ENCODE data around the gene ARHGAP27. TPM values are rescaled to one million over a fixed set of nuclear protein-coding genes. Genes with fewer than 3 reads are reported as not detected.
A peak's percentile ranks its signal among the peaks of the same experiment; 100 is the strongest.

ARHGAP27 gene
- total RNA-seq, 3 donors from 2014 or later (not counting 1 experiment from before 2014, with no cell fraction given): 125 to 141 (median 126) TPM

- intact Hi-C loops (cut with micrococcal nuclease): no loop called here
- Histone ChIP-seq H3K4me1 (ENCODE audit: control insufficient read depth, insufficient read depth, low read length) (peaks cover 17% of the 10 kb centered on the region), H3K27ac (ENCODE audit: low read length) (no peak overlapping the region), H3K9me3 (ENCODE audit: control insufficient read depth, insufficient read depth, low read length) (no peaks in the 10 kb centered on the region), H3K36me3 (ENCODE audit: control insufficient read depth, insufficient read depth, low read length) (no peaks in the 10 kb centered on the region), H3K4me3 (ENCODE audit: low read length) (no peak overlapping the region), H3K27me3 (ENCODE audit: control insufficient read depth, insufficient read depth, low read length) (peaks cover 3% of the 10 kb centered on the region)
- 91% methylated on average over 3 of the region's 6 CpGs for whole genome bisulfite sequencing (ENCODE audit: insufficient coverage)
- Mint-ChIP-seq H3K9me3 (no peaks in the 10 kb centered on the region), H3K4me1 (peaks cover 6 to 10% of the 10 kb centered on the region in 2 donors), H3K4me3 (no peak overlapping the region), H3K27me3 (ENCODE audit: low read depth in 2 of 2) (peaks cover 20 to 30% of the 10 kb centered on the region in 2 donors), H3K27ac (no peak overlapping the region), H3K36me3 (no peaks in the 10 kb centered on the region)
- no peak for ATAC-seq
- DNase-seq: no peak
- no peak for TF ChIP-seq CTCF (IDR thresholded peaks at IDR 0.05)
Observed at GRCh38 chr17:45374501-45374900, 58.2 kb downstream of the ARHGAP27 start.

GRCh38 chr17:45372325-45372869 lies 60.3 kb downstream of the ARHGAP27 start:
- Mint-ChIP-seq H3K27me3 (ENCODE audit: low read depth in 2 of 2) (peaks cover 20 to 30% of the 10 kb centered on the region in 2 donors), H3K27ac (no peak overlapping the region), H3K4me1 (peaks cover 6 to 10% of the 10 kb centered on the region in 2 donors), H3K9me3 (no peaks in the 10 kb centered on the region), H3K36me3 (no peaks in the 10 kb centered on the region), H3K4me3 (no peak overlapping the region)
- ATAC-seq (no peak), DNase-seq (no peak)
- Histone ChIP-seq H3K27ac (ENCODE audit: low read length) (no peak overlapping the region), H3K4me3 (ENCODE audit: low read length) (no peak overlapping the region), H3K4me1 (ENCODE audit: control insufficient read depth, insufficient read depth, low read length) (peaks cover 17% of the 10 kb centered on the region), H3K27me3 (ENCODE audit: control insufficient read depth, insufficient read depth, low read length) (peaks cover 3% of the 10 kb centered on the region), H3K9me3 (ENCODE audit: control insufficient read depth, insufficient read depth, low read length) (no peaks in the 10 kb centered on the region), H3K36me3 (ENCODE audit: control insufficient read depth, insufficient read depth, low read length) (no peaks in the 10 kb centered on the region)
- 91% methylated on average over 8 of the region's 8 CpGs for WGBS (ENCODE audit: insufficient coverage)
- no peak for TF ChIP-seq CTCF (IDR thresholded peaks at IDR 0.05)
- intact Hi-C loops (cut with micrococcal nuclease): no loop called here

DNA sequence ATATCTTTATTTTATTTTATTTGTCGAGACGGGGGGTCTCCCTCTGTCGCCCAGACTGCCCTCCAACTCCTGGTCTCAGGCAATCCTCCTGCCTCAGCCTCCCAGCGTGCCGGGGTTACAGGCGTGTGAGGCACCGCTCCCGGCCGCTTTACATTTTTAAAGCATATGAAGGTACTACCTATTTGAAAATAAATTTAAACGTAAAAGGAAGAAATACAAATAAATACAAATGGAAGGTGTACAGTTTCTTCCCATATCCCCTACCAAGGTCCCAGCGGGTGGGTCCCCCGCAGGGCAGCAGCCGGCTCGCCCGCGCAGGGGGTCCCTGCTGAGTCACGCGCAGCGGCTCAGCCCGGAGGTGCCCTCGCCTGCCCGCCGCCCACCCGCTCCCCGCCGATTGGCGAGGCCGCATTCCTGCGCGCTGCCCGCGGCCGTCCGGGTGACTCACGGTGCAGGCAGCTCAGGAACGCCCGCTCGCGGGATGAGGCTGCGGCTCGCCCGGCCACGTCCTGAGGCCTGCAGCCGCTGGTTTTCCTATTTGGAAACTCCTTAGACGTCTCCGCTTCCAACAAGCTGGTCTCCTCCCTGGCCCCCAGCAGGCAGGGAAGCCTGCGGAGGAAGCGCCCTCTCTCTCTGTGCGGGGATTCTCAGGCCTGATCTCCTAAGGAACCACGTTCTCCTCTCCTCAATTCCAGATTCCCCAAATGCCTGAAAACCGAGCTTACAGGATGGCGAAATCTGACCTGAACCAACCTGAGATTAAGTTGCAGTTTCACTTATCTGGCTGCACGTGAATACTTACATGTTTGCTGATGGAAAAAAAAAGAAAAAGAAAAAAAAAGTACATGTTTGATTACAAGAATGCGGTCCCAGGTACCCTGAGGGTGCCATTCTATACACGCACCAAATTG lies 61.0 kb downstream of the ARHGAP27 start:
- TF ChIP-seq CTCF (IDR thresholded peaks at IDR 0.05): no peak
- Histone ChIP-seq H3K27me3 (ENCODE audit: control insufficient read depth, insufficient read depth, low read length) (peaks cover 3% of the 10 kb centered on the region), H3K36me3 (ENCODE audit: control insufficient read depth, insufficient read depth, low read length) (no peaks in the 10 kb centered on the region), H3K27ac (ENCODE audit: low read length) (no peak overlapping the region), H3K4me3 (ENCODE audit: low read length) (no peak overlapping the region), H3K4me1 (ENCODE audit: control insufficient read depth, insufficient read depth, low read length) (peaks cover 17% of the 10 kb centered on the region), H3K9me3 (ENCODE audit: control insufficient read depth, insufficient read depth, low read length) (no peaks in the 10 kb centered on the region)
- Mint-ChIP-seq H3K4me3 (peak overlapping the region; percentile 45), H3K27ac (no peak overlapping the region), H3K36me3 (no peaks in the 10 kb centered on the region), H3K4me1 (peaks cover 6 to 10% of the 10 kb centered on the region in 2 donors), H3K27me3 (ENCODE audit: low read depth in 2 of 2) (peaks cover 23 to 30% of the 10 kb centered on the region in 2 donors), H3K9me3 (no peaks in the 10 kb centered on the region)
- 25% methylated on average over 51 of the region's 55 CpGs for WGBS (ENCODE audit: insufficient coverage)
- DNase-seq (no peak), ATAC-seq (peak; percentile 48 to 65 (median 57))
- intact Hi-C loops (cut with micrococcal nuclease): no loop called here

All from natural killer cell (primary cell).